Activated naive CD8-positive, alpha-beta T cell treated with anti-CD3 and anti-CD28 coated beads, Interleukin-2, amount 50 U/mL, for 24 hours (primary cell): ENCODE data around the gene SPG11.
A peak's percentile ranks its signal among the peaks of the same experiment; 100 is the strongest.
"Not testable (repeated sequence)": the region's sequence is repeated elsewhere in the genome, so short reads cannot be mapped to it uniquely, and the experiment has no call there.

Experiments used
- ATAC-seq: fragments of 150-1000 bp; cut with Tn5 transposase; one replicate; pipeline ENCODE4 v1.10.0; 2021
- DNase-seq: peaks from one replicate; pipeline ENCODE4 v3.0.0; 2021
- H3K27ac Mint-ChIP-seq: one replicate; pipeline ENCODE4 v1.8.0; 2021; ENCODE audit warnings: mild to moderate bottlenecking, mixed read lengths
- H3K27me3 Mint-ChIP-seq: one replicate; pipeline ENCODE4 v1.8.0; 2021; ENCODE audit warnings: mixed read lengths
- H3K36me3 Mint-ChIP-seq: one replicate; pipeline ENCODE4 v1.8.0; 2021; ENCODE audit warnings: low read depth, mixed read lengths
- H3K4me1 Mint-ChIP-seq: one replicate; pipeline ENCODE4 v1.8.0; 2021; ENCODE audit warnings: mixed read lengths
- H3K4me3 Mint-ChIP-seq: one replicate; pipeline ENCODE4 v1.8.0; 2021; ENCODE audit warnings: mild to moderate bottlenecking, moderate library complexity, mixed read lengths
- H3K9me3 Mint-ChIP-seq: one replicate; pipeline ENCODE4 v1.8.0; 2021; ENCODE audit warnings: mixed read lengths

The SPG11 gene, protein sequence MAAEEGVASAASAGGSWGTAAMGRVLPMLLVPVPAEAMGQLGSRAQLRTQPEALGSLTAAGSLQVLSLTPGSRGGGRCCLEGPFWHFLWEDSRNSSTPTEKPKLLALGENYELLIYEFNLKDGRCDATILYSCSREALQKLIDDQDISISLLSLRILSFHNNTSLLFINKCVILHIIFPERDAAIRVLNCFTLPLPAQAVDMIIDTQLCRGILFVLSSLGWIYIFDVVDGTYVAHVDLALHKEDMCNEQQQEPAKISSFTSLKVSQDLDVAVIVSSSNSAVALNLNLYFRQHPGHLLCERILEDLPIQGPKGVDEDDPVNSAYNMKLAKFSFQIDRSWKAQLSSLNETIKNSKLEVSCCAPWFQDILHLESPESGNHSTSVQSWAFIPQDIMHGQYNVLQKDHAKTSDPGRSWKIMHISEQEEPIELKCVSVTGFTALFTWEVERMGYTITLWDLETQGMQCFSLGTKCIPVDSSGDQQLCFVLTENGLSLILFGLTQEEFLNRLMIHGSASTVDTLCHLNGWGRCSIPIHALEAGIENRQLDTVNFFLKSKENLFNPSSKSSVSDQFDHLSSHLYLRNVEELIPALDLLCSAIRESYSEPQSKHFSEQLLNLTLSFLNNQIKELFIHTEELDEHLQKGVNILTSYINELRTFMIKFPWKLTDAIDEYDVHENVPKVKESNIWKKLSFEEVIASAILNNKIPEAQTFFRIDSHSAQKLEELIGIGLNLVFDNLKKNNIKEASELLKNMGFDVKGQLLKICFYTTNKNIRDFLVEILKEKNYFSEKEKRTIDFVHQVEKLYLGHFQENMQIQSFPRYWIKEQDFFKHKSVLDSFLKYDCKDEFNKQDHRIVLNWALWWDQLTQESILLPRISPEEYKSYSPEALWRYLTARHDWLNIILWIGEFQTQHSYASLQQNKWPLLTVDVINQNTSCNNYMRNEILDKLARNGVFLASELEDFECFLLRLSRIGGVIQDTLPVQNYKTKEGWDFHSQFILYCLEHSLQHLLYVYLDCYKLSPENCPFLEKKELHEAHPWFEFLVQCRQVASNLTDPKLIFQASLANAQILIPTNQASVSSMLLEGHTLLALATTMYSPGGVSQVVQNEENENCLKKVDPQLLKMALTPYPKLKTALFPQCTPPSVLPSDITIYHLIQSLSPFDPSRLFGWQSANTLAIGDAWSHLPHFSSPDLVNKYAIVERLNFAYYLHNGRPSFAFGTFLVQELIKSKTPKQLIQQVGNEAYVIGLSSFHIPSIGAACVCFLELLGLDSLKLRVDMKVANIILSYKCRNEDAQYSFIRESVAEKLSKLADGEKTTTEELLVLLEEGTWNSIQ (N-terminal part only)

DNA sequence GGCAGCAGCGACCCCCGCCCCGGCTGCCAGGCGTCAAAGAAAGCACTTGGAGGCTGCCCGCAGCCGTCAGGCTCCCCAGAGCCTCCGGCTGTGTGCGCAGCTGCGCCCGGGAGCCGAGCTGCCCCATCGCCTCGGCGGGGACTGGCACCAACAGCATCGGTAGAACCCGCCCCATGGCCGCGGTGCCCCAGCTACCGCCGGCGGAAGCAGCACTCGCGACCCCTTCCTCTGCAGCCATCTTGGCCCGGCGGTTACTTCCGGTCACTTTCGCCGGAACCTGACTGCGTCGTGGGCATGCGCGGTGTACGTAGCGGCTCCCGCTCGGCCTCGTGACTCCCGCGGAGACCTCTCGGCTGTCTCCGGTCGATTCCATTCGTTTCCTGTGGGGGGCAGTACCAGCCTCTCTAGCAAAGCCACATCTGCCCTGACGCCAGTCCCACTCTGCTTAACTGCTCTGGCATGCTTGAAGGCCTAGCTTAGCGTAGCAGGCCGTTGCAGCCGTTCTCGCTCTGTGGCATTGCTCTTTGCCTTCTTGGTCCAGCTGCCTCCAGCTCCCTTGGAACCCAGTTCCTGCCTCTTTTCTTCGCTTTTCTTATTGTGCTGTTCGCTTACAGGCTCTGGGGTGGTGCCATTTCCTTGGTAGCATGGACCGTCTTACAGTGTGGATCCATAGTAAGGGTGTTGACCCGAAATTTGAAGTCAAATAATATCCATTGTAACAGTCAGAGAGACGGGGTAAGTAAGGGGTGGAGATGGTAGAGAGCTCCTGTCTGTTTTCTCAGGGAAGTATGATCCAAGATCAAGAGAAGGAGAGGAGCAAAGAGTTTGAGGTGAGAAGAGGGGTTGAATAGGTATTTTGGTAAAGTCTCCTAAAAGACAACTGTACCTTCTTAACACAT is at the start of gene SPG11:
Gene SPG11 (minus strand): TSS at position 253 of the 899 bp plus-strand sequence. CDS start 15 bp downstream, at position 238.
- ATAC-seq = peak; percentile 92
- Mint-ChIP-seq H3K27ac (peak within 1 kb of the TSS; percentile 93), H3K36me3 (peaks cover 18% of the 10 kb centered on the region), H3K27me3 (no peaks in the 10 kb centered on the region), H3K4me1 (peaks cover 67% of the 10 kb centered on the region), H3K4me3 (peak within 1 kb of the TSS; percentile 98), H3K9me3 (no peaks in the 10 kb centered on the region)
- peak; percentile 98 for DNase-seq

DNA sequence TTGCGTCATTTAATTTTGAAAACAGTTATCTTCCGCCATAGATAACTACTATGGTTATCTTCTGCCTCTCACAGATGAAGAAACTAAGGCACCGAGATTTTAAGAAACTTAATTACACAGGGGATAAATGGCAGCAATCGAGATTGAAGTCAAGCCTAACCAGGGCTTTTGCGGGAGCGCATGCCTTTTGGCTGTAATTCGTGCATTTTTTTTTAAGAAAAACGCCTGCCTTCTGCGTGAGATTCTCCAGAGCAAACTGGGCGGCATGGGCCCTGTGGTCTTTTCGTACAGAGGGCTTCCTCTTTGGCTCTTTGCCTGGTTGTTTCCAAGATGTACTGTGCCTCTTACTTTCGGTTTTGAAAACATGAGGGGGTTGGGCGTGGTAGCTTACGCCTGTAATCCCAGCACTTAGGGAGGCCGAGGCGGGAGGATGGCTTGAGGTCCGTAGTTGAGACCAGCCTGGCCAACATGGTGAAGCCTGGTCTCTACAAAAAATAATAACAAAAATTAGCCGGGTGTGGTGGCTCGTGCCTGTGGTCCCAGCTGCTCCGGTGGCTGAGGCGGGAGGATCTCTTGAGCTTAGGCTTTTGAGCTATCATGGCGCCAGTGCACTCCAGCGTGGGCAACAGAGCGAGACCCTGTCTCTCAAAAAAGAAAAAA is 49.0 kb upstream of the SPG11 start:
- Mint-ChIP-seq H3K4me3 (peak overlapping the region; percentile 99), H3K27ac (peak overlapping the region; percentile 100), H3K36me3 (peaks cover 71% of the 10 kb centered on the region), H3K27me3 (no peaks in the 10 kb centered on the region), H3K4me1 (peaks cover 61% of the 10 kb centered on the region), H3K9me3 (no peaks in the 10 kb centered on the region)
- DNase-seq (peak; percentile 62), ATAC-seq (peak; percentile 50)

DNA sequence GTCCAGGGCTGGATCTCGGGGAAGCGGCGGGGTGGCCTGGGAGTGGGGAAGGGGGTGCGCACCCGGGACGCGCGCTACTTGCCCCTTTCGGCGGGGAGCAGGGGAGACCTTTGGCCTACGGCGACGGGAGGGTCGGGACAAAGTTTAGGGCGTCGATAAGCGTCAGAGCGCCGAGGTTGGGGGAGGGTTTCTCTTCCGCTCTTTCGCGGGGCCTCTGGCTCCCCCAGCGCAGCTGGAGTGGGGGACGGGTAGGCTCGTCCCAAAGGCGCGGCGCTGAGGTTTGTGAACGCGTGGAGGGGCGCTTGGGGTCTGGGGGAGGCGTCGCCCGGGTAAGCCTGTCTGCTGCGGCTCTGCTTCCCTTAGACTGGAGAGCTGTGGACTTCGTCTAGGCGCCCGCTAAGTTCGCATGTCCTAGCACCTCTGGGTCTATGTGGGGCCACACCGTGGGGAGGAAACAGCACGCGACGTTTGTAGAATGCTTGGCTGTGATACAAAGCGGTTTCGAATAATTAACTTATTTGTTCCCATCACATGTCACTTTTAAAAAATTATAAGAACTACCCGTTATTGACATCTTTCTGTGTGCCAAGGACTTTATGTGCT is 48.4 kb upstream of the SPG11 start:
- H3K4me1 Mint-ChIP-seq = peaks cover 54% of the 10 kb centered on the region
- peaks cover 65% of the 10 kb centered on the region for H3K36me3 Mint-ChIP-seq
- peak; percentile 52 for DNase-seq

DNA sequence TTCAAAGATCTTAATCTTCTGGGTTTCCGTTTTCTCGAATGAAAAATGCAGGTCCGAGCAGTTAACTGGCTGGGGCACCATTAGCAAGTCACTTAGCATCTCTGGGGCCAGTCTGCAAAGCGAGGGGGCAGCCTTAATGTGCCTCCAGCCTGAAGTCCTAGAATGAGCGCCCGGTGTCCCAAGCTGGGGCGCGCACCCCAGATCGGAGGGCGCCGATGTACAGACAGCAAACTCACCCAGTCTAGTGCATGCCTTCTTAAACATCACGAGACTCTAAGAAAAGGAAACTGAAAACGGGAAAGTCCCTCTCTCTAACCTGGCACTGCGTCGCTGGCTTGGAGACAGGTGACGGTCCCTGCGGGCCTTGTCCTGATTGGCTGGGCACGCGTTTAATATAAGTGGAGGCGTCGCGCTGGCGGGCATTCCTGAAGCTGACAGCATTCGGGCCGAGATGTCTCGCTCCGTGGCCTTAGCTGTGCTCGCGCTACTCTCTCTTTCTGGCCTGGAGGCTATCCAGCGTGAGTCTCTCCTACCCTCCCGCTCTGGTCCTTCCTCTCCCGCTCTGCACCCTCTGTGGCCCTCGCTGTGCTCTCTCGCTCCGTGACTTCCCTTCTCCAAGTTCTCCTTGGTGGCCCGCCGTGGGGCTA is 47.8 kb upstream of the SPG11 start, which contains the start of the genes B2M and PATL2:
Gene B2M (plus strand): TSS at position 422 of the 647 bp plus-strand sequence. CDS start 30 bp downstream, at position 452.
Gene PATL2 (minus strand): TSS at position 228 of the 647 bp plus-strand sequence. CDS start 34,833 bp downstream, outside the sequence.
- H3K9me3 Mint-ChIP-seq = no peaks in the 10 kb centered on the region
- ATAC-seq (peak; percentile 91), DNase-seq (peak; percentile 93)
- H3K27me3 Mint-ChIP-seq = no peaks in the 10 kb centered on the region
- H3K27ac Mint-ChIP-seq = peak within 1 kb of the TSS; percentile 100
- peak within 1 kb of the TSS; percentile 99 for H3K4me3 Mint-ChIP-seq
- peaks cover 48% of the 10 kb centered on the region for H3K4me1 Mint-ChIP-seq
- peaks cover 59% of the 10 kb centered on the region for H3K36me3 Mint-ChIP-seq

More for the DNA sequence above, 48.4 kb upstream of the SPG11 start:
- peak overlapping the region; percentile 100 for H3K27ac Mint-ChIP-seq
- ATAC-seq = peak; percentile 26
- H3K4me3 Mint-ChIP-seq = peak overlapping the region; percentile 99
- no peaks in the 10 kb centered on the region for H3K9me3 Mint-ChIP-seq
- H3K27me3 Mint-ChIP-seq = no peaks in the 10 kb centered on the region

DNA sequence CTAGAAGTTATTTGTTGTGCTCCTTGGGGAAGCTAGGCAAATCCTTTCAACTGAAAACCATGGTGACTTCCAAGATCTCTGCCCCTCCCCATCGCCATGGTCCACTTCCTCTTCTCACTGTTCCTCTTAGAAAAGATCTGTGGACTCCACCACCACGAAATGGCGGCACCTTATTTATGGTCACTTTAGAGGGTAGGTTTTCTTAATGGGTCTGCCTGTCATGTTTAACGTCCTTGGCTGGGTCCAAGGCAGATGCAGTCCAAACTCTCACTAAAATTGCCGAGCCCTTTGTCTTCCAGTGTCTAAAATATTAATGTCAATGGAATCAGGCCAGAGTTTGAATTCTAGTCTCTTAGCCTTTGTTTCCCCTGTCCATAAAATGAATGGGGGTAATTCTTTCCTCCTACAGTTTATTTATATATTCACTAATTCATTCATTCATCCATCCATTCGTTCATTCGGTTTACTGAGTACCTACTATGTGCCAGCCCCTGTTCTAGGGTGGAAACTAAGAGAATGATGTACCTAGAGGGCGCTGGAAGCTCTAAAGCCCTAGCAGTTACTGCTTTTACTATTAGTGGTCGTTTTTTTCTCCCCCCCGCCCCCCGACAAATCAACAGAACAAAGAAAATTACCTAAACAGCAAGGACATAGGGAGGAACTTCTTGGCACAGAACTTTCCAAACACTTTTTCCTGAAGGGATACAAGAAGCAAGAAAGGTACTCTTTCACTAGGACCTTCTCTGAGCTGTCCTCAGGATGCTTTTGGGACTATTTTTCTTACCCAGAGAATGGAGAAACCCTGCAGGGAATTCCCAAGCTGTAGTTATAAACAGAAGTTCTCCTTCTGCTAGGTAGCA is 47.0 kb upstream of the SPG11 start:
- Mint-ChIP-seq H3K4me1 (peaks cover 42% of the 10 kb centered on the region), H3K4me3 (peak overlapping the region; percentile 99), H3K36me3 (peaks cover 52% of the 10 kb centered on the region), H3K9me3 (peaks cover 2% of the 10 kb centered on the region), H3K27me3 (no peaks in the 10 kb centered on the region), H3K27ac (peak overlapping the region; percentile 100)
- ATAC-seq (no peak), DNase-seq (peak; percentile 50)

DNA sequence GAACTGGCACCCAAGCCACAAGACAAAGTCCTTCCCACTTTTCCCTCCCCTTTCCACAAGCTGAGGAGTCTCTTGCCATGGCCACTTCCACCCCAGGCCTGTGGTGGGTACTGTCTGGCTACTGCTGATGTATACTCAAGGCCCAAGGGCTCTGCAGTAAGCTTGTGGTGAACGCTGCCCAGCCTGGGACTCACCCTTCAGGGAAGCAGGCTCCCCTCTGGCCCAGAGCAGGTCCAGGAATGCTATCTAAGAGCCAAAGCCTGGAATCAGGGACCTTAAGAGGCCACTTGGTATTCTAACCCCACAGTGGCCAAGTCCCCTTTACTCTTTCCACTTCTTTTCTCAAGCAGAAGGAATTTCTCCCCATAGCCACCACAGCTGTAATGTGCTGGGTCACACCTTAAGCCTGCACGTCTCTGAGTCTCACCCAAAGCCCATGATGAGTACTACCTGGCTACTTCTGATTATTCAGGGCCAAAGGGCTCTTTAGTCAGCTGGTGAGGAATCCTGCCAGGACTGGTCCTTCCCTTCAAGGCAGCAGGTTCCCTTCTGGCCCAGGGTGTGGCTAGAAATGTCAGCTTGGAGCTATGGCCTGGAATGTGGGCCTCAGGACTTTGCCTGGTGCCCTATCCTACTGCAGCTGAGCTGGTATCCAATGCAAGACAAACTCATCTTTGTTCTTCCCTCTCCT is 43.6 kb upstream of the SPG11 start:
- DNase-seq (no peak), ATAC-seq (no peak)
- peaks cover 28% of the 10 kb centered on the region for H3K36me3 Mint-ChIP-seq
- peaks cover 27% of the 10 kb centered on the region for H3K4me1 Mint-ChIP-seq
- H3K27ac Mint-ChIP-seq = no peak overlapping the region
- no peaks in the 10 kb centered on the region for H3K27me3 Mint-ChIP-seq
- H3K9me3 Mint-ChIP-seq = peaks cover 24% of the 10 kb centered on the region
- H3K4me3 Mint-ChIP-seq = no peak overlapping the region

DNA sequence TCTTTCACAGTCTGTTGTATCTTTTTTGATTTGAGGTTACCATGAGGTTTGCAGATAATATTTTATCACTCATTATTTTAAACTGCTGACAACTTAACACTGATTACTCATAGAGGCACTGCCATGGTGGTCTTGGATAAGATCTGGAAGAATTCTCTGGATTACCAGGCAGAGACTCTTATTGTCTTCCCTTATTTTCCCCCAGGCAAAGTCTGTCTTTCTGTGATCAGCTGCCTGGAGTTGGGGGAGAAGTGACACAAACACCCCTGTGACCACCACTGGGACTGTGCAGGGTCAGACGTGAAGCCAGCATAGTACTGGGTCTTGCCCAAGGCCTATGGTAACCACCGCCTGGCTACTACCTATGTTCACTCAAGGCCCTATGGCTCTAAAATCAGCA is 42.9 kb upstream of the SPG11 start:
- Mint-ChIP-seq H3K36me3 (peaks cover 24% of the 10 kb centered on the region), H3K4me3 (no peak overlapping the region), H3K4me1 (peaks cover 27% of the 10 kb centered on the region), H3K9me3 (peaks cover 30% of the 10 kb centered on the region), H3K27me3 (no peaks in the 10 kb centered on the region), H3K27ac (no peak overlapping the region)
- DNase-seq (no peak), ATAC-seq (no peak)

DNA sequence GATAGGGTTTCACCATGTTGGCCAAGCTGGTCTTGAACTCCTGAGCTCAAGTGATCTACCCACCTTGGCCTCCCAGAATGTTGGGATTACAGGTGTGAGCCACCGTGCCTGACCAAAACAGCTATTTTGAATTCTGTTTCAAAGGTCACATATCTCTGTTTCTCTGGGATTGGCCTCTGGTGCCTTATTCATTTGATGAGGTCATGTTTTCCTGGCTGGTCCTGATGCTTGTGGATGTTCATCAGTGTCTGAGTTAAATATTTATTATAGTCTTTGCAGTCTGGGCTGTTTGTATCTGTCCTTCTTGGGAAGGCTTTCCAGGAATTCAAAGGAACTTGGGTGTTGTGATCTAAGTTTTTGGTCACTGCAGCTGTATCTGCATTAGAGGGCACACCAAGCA is 42.5 kb upstream of the SPG11 start:
- H3K27me3 Mint-ChIP-seq = no peaks in the 10 kb centered on the region
- no peak overlapping the region for H3K4me3 Mint-ChIP-seq
- H3K4me1 Mint-ChIP-seq = peaks cover 28% of the 10 kb centered on the region
- peaks cover 22% of the 10 kb centered on the region for H3K36me3 Mint-ChIP-seq
- peaks cover 31% of the 10 kb centered on the region for H3K9me3 Mint-ChIP-seq
- DNase-seq (no peak), ATAC-seq (no peak)
- H3K27ac Mint-ChIP-seq = no peak overlapping the region

DNA sequence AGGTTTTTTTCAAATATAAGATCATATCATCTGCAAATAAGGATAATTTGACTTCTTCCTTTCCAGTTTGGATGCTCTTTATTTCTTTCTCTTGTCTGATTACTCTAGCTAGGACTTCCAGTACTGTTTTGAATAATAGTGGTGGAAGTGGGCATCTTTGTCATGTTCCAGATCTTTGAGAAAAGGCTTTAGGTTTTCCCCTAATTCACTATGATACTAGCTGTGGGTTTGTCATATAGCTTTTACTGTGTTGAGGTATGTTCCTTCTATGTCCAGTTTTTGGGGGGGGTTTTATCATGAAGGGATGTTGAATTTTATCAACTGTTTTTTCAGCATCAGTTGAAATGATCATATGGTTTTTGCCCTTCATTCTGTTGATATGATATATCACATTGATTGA is 37.2 kb upstream of the SPG11 start:
- Mint-ChIP-seq H3K4me1 (peaks cover 17% of the 10 kb centered on the region), H3K9me3 (peaks cover 51% of the 10 kb centered on the region), H3K36me3 (peaks cover 14% of the 10 kb centered on the region), H3K27ac (peak overlapping the region; percentile 41)
- not testable (repeated sequence) for H3K27me3 Mint-ChIP-seq, DNase-seq, H3K4me3 Mint-ChIP-seq
- ATAC-seq = peak; percentile 75

DNA sequence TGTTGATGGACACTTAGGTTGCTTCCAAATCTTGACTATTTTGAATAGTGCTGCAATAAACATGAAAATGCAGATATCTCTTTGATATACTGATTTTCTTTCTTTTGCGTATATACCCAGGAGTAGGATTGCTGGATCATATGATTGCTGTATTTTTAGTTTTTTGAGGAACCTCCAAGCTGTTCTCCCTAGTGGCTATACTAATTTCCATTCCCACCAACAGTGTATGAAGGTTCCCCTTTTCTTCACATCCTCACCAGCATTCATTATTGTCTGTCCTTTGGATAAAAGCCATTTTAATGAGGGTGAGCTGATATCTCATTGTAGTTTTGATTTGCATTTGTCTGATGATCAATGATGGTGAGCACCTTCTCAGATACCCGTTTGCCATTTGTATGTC is 35.2 kb upstream of the SPG11 start:
- H3K36me3 Mint-ChIP-seq = peaks cover 5% of the 10 kb centered on the region
- DNase-seq (no peak), ATAC-seq (no peak)
- H3K27ac Mint-ChIP-seq = no peak overlapping the region
- H3K27me3 Mint-ChIP-seq = no peaks in the 10 kb centered on the region
- peaks cover 23% of the 10 kb centered on the region for H3K4me1 Mint-ChIP-seq
- H3K9me3 Mint-ChIP-seq = peaks cover 37% of the 10 kb centered on the region
- no peak overlapping the region for H3K4me3 Mint-ChIP-seq

DNA sequence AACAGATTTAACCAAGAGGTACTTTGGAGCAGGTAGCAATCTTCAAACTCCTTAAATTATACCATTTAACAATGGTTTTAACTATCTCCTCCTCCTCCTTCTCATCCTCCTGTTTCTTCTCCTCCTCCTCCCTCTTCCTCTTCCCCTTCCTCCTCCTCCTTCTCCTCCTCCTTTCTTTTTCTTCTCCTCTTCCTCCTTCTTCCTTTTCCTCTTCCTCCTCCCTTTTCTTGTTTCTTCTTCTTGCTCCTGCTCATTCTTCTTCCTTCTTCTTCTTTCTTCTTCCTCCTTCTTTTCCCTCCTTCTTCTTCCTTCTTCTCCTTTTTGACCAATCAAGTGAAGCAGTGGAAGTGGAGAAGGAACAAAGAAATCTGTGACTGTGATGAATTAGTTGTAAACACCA is 33.6 kb upstream of the SPG11 start:
- Mint-ChIP-seq H3K4me1 (peaks cover 23% of the 10 kb centered on the region), H3K36me3 (peaks cover 5% of the 10 kb centered on the region), H3K4me3 (no peak overlapping the region), H3K9me3 (peaks cover 26% of the 10 kb centered on the region), H3K27me3 (no peaks in the 10 kb centered on the region), H3K27ac (no peak overlapping the region)
- DNase-seq = no peak
- no peak for ATAC-seq
